ENCODE data around the gene KRT76. TPM values are rescaled to one million over a fixed set of nuclear protein-coding genes. Genes with fewer than 3 reads are reported as not detected.

Gene KRT76
- total RNA-seq, 4 donors from 2014 or later: not detected

GRCh38 chr12:52817003-52817698, 40.0 kb upstream of the KRT76 start:
- no peaks in the 10 kb centered on the region for H3K4me1 ChIP-seq
- WGBS, 2 donors (ENCODE audit: low coverage in 1 of 2): 87 to 94% methylated on average over 3 to 8 of the region's 8 CpGs

DNA sequence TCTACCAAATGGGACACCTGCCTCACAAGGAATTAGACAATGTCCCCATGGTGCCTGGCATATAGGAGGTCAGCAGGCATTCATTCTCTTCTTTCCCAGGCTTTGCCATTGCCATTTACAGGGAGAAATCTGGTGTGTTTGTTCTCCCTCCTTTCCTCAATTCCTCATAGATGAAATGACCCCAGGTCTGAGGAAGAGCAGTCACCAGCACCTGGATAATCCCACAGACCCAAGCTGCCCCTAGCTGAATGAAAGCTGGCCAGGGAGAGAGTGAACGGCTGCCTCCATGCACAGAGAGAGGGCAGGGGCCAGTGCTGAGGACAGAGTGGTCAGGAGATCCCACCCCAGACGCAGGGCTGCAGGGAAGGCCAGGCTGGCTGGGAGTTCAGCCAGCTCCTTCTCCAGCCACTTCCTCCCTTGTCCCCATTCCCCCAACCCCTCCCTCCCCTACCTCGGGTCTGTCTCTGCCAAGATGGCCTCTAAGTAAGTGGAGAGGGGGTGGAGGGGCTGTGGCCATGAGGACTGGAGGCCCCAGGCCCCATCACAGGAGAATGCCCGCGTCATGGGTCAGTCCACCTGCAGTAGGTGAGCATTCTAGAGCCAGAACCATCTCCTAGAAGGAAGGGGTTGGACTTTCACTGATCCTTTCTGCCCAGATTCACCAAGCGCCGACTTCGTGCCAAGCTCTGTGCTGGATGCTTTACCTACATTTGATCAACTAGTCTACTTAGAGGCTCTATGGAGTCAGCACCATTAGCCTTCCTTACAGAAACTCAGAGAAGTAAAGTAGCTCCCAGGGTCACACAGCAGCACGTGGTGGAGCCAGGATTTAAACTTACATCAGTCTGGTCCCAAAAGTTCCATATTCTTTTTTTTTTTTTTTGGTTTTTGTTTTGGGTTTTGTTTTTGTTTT, 38.8 kb upstream of the KRT76 start:
- H3K36me3 ChIP-seq: no peaks in the 10 kb centered on the region
- H3K9me3 ChIP-seq: no peaks in the 10 kb centered on the region
- no peaks in the 10 kb centered on the region for H3K4me1 ChIP-seq
- no peak overlapping the region for H3K4me3 ChIP-seq
- 74 to 100% methylated on average over 5 to 9 of the region's 9 CpGs for WGBS, 2 donors (ENCODE audit: low coverage in 1 of 2)
- peaks cover 10% of the 10 kb centered on the region for H3K27me3 ChIP-seq
- H3K27ac ChIP-seq: no peak overlapping the region
- no peak for DNase-seq
- intact Hi-C loops (cut with DNase I; ENCODE audit: low total_unique reads): no loop called here
- in situ Hi-C loops (cut with MboI; ENCODE audit: low pct_ligation_motif_present in 1 of 4, low pct_unique_long_range_greater_than_20kb in 1 of 4, low sequenced_read_pairs in 3 of 4): no loop called here
- TF ChIP-seq POLR2A (IDR thresholded peaks at IDR 0.05): no peak
- no peak for TF ChIP-seq CTCF (IDR thresholded peaks at IDR 0.05)
- no peak for TF ChIP-seq EP300 (IDR thresholded peaks at IDR 0.05; ENCODE audit: low read depth)
- no peak for TF ChIP-seq POLR2AphosphoS5 (IDR thresholded peaks at IDR 0.05)

More at GRCh38 chr12:52817003-52817698, 40.0 kb upstream of the KRT76 start:
- H3K27ac ChIP-seq: no peak overlapping the region
- no peaks in the 10 kb centered on the region for H3K9me3 ChIP-seq
- no peak for TF ChIP-seq EP300 (IDR thresholded peaks at IDR 0.05; ENCODE audit: low read depth)
- no peak for TF ChIP-seq POLR2A (IDR thresholded peaks at IDR 0.05)
- TF ChIP-seq CTCF (IDR thresholded peaks at IDR 0.05): no peak
- no peak for TF ChIP-seq POLR2AphosphoS5 (IDR thresholded peaks at IDR 0.05)
- no peak for DNase-seq
- H3K27me3 ChIP-seq: peaks cover 10% of the 10 kb centered on the region
- intact Hi-C loops (cut with DNase I; ENCODE audit: low total_unique reads): no loop called here
- in situ Hi-C loops (cut with MboI; ENCODE audit: low pct_ligation_motif_present in 1 of 4, low pct_unique_long_range_greater_than_20kb in 1 of 4, low sequenced_read_pairs in 3 of 4): no loop called here
- no peaks in the 10 kb centered on the region for H3K36me3 ChIP-seq
- H3K4me3 ChIP-seq: no peak overlapping the region

GRCh38 chr12:52815161-52815560, 38.0 kb upstream of the KRT76 start:
- Histone ChIP-seq H3K27me3 (peaks cover 10% of the 10 kb centered on the region), H3K36me3 (no peaks in the 10 kb centered on the region), H3K27ac (no peak overlapping the region), H3K9me3 (no peaks in the 10 kb centered on the region), H3K4me3 (no peak overlapping the region), H3K4me1 (no peaks in the 10 kb centered on the region)
- intact Hi-C loops (cut with DNase I; ENCODE audit: low total_unique reads): no loop called here
- in situ Hi-C loops (cut with MboI; ENCODE audit: low pct_ligation_motif_present in 1 of 4, low pct_unique_long_range_greater_than_20kb in 1 of 4, low sequenced_read_pairs in 3 of 4): no loop called here
- no peak for DNase-seq
- no peak for TF ChIP-seq EP300 (IDR thresholded peaks at IDR 0.05; ENCODE audit: low read depth)
- TF ChIP-seq CTCF (IDR thresholded peaks at IDR 0.05): no peak
- TF ChIP-seq POLR2AphosphoS5 (IDR thresholded peaks at IDR 0.05): no peak
- TF ChIP-seq POLR2A (IDR thresholded peaks at IDR 0.05): no peak
- 81 to 91% methylated on average over 4 of the region's 4 CpGs for WGBS, 2 donors (ENCODE audit: low coverage in 1 of 2)

- H3K4me3 ChIP-seq: no peak overlapping the region
- H3K27me3 ChIP-seq: peaks cover 10% of the 10 kb centered on the region
- intact Hi-C loops (cut with DNase I; ENCODE audit: low total_unique reads) (no loop called here), in situ Hi-C loops (cut with MboI; ENCODE audit: low pct_ligation_motif_present in 1 of 4, low pct_unique_long_range_greater_than_20kb in 1 of 4, low sequenced_read_pairs in 3 of 4) (no loop called here)
- no peak for TF ChIP-seq CTCF (IDR thresholded peaks at IDR 0.05)
- no peak for TF ChIP-seq POLR2A (IDR thresholded peaks at IDR 0.05)
- no peak for TF ChIP-seq EP300 (IDR thresholded peaks at IDR 0.05; ENCODE audit: low read depth)
- no peak for TF ChIP-seq POLR2AphosphoS5 (IDR thresholded peaks at IDR 0.05)
- no peaks in the 10 kb centered on the region for H3K36me3 ChIP-seq
- no peaks in the 10 kb centered on the region for H3K9me3 ChIP-seq
- 88% methylated on average over 4 of the region's 4 CpGs; no CpG with 5 or more reads in 1 of the 2 donors for WGBS, 2 donors (ENCODE audit: low coverage in 1 of 2)
- no peaks in the 10 kb centered on the region for H3K4me1 ChIP-seq
- DNase-seq: no peak
- no peak overlapping the region for H3K27ac ChIP-seq
Observed at GRCh38 chr12:52814710-52815155, 37.6 kb upstream of the KRT76 start.
